ENCODE measurements around the gene FBXO30.

Gene FBXO30

DNA sequence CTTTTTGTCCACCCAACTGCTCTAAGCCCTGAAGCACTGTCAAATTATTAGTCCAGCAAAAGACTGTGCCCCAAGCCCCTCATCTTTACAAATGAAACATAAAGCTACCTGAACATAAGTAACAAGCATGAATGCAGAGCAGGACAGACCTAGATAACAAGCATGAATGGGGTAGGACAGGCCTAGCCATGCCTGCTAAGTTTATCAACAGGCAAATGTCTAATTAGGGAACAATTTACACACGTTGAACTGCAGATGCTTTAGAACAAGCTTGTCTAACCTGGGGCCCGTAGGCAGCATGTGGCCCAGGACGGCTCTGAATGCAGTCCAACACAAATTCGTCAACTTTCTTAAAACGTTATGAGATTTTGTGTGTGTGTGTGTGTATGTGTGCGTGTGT, 13.6 kb downstream of the FBXO30 start:
- ATAC-seq (ENCODE audit: insufficient read depth, low read depth), result no peak
- no peak for DNase-seq
- Histone ChIP-seq H3K27me3 (ENCODE audit: insufficient read depth, low read length, poor library complexity) (no peaks in the 10 kb centered on the region), H3K4me3 (ENCODE audit: low read depth in 1 of 2, low read length in 2 of 2) (no peak overlapping the region), H2AFZ (ENCODE audit: low read depth, low read length) (no peak overlapping the region), H3K36me3 (ENCODE audit: insufficient read depth, low read length) (peaks cover 52% of the 10 kb centered on the region), H3K9me3 (ENCODE audit: insufficient read depth, low read length, severe bottlenecking) (no peaks in the 10 kb centered on the region), H3K4me1 (ENCODE audit: insufficient read depth, low read length) (no peaks in the 10 kb centered on the region), H3K9ac (ENCODE audit: low read depth, low read length) (no peak overlapping the region), H3K79me2 (ENCODE audit: insufficient read depth, low read length) (peaks cover 41% of the 10 kb centered on the region), H3K27ac (ENCODE audit: low read length) (no peak overlapping the region), H3K4me2 (ENCODE audit: insufficient read depth, low read length) (no peak overlapping the region), H4K20me1 (ENCODE audit: insufficient read depth, low read length) (peaks cover 6% of the 10 kb centered on the region; the same call in 1 of the 2 replicates)
- no peak for TF ChIP-seq EZH2 (IDR thresholded peaks at IDR 0.05; ENCODE audit: borderline replicate concordance, low read depth, low read length, severe bottlenecking)
- TF ChIP-seq, protein P1, sequence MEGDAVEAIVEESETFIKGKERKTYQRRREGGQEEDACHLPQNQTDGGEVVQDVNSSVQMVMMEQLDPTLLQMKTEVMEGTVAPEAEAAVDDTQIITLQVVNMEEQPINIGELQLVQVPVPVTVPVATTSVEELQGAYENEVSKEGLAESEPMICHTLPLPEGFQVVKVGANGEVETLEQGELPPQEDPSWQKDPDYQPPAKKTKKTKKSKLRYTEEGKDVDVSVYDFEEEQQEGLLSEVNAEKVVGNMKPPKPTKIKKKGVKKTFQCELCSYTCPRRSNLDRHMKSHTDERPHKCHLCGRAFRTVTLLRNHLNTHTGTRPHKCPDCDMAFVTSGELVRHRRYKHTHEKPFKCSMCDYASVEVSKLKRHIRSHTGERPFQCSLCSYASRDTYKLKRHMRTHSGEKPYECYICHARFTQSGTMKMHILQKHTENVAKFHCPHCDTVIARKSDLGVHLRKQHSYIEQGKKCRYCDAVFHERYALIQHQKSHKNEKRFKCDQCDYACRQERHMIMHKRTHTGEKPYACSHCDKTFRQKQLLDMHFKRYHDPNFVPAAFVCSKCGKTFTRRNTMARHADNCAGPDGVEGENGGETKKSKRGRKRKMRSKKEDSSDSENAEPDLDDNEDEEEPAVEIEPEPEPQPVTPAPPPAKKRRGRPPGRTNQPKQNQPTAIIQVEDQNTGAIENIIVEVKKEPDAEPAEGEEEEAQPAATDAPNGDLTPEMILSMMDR (IDR thresholded peaks at IDR 0.05; ENCODE audit: borderline replicate concordance, extremely low read depth, low read length, poor library complexity, severe bottlenecking), result no peak

DNA sequence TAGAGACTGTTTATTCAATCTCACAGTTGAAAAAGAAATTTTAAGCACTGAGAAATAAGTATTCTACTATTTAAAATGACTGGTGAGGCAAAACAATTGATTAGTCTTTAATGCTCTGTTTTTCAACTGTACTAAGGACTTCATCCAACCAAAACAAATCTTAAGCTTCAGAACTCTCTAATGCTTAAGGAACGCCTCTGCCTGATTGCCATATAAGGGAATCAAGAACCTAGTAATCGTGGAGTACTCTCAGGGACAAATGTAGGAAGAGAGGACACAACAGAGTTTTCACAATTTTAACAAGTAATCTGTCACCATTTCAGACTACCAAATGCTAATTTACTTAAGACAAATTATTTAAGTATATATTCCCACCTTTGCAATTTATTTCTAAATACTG, 16.1 kb downstream of the FBXO30 start:
- DNase-seq (no peak), ATAC-seq (ENCODE audit: insufficient read depth, low read depth) (no peak)
- Histone ChIP-seq H3K4me3 (ENCODE audit: low read depth in 1 of 2, low read length in 2 of 2) (no peak overlapping the region), H3K4me1 (ENCODE audit: insufficient read depth, low read length) (no peaks in the 10 kb centered on the region), H3K9me3 (ENCODE audit: insufficient read depth, low read length, severe bottlenecking) (no peaks in the 10 kb centered on the region), H3K4me2 (ENCODE audit: insufficient read depth, low read length) (no peak overlapping the region), H2AFZ (ENCODE audit: low read depth, low read length) (no peak overlapping the region), H4K20me1 (ENCODE audit: insufficient read depth, low read length) (peaks cover 6% of the 10 kb centered on the region; the same call in 1 of the 2 replicates), H3K9ac (ENCODE audit: low read depth, low read length) (no peak overlapping the region), H3K27me3 (ENCODE audit: insufficient read depth, low read length, poor library complexity) (no peaks in the 10 kb centered on the region), H3K27ac (ENCODE audit: low read length) (no peak overlapping the region), H3K79me2 (ENCODE audit: insufficient read depth, low read length) (peaks cover 31% of the 10 kb centered on the region), H3K36me3 (ENCODE audit: insufficient read depth, low read length) (peaks cover 28% of the 10 kb centered on the region; the same call in 1 of the 2 replicates)
- no peak for TF ChIP-seq EZH2 (IDR thresholded peaks at IDR 0.05; ENCODE audit: borderline replicate concordance, low read depth, low read length, severe bottlenecking)
- TF ChIP-seq, protein P1 (IDR thresholded peaks at IDR 0.05; ENCODE audit: borderline replicate concordance, extremely low read depth, low read length, poor library complexity, severe bottlenecking), result no peak

DNA sequence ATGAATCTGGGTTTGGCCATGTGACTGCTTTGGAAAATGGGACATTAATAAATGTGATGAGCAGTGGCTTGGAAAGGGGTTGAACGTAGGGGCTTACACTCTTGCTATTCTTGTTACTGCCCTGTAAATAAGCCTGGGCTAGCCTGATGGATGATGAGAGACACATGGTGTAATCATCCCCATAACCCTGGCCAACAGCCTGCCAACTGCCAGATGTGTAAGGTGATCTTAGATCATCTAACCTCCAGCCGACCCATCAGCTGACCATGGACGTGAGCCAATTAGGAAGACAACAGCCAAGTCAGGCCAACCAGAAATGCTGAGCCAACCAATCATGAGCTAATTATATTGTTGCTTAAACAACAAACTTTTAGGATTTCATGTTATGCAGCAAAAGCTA, 25.2 kb downstream of the FBXO30 start:
- ATAC-seq (ENCODE audit: insufficient read depth, low read depth) (no peak), DNase-seq (no peak)
- Histone ChIP-seq H3K27ac (ENCODE audit: low read length) (no peak overlapping the region), H3K36me3 (ENCODE audit: insufficient read depth, low read length) (0 out of 2 replicates have a peak, but pooled peaks cover 6% of the 10 kb centered on the region), H3K4me2 (ENCODE audit: insufficient read depth, low read length) (no peak overlapping the region), H2AFZ (ENCODE audit: low read depth, low read length) (no peak overlapping the region), H3K79me2 (ENCODE audit: insufficient read depth, low read length) (no peaks in the 10 kb centered on the region), H3K9me3 (ENCODE audit: insufficient read depth, low read length, severe bottlenecking) (no peaks in the 10 kb centered on the region), H3K27me3 (ENCODE audit: insufficient read depth, low read length, poor library complexity) (no peaks in the 10 kb centered on the region), H3K4me3 (ENCODE audit: low read depth in 1 of 2, low read length in 2 of 2) (no peak overlapping the region), H3K4me1 (ENCODE audit: insufficient read depth, low read length) (peaks cover 3% of the 10 kb centered on the region), H4K20me1 (ENCODE audit: insufficient read depth, low read length) (no peaks in the 10 kb centered on the region), H3K9ac (ENCODE audit: low read depth, low read length) (no peak overlapping the region)
- TF ChIP-seq, protein P1 (IDR thresholded peaks at IDR 0.05; ENCODE audit: borderline replicate concordance, extremely low read depth, low read length, poor library complexity, severe bottlenecking), result no peak
- no peak for TF ChIP-seq EZH2 (IDR thresholded peaks at IDR 0.05; ENCODE audit: borderline replicate concordance, low read depth, low read length, severe bottlenecking)

DNA sequence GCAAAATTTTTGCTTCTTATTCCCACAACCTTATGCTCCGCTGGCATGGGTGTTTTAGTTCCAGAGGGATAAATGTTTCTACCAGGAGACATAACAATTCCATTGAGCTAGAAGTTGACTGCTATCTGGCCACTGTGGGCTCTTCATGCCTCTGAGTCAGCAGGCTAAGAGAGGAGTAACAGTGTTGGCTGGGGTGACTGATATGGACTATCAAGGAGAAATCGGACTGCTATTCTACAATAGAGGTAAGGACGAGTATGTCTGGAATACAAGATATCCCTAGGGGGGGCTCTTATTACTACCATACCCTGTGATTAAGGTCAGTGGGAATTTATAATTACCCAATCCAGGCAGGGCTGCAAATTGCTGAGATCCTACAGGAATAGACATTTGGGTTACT, 26.9 kb downstream of the FBXO30 start:
- Histone ChIP-seq H3K4me1 (ENCODE audit: insufficient read depth, low read length) (peaks cover 16% of the 10 kb centered on the region), H3K9me3 (ENCODE audit: insufficient read depth, low read length, severe bottlenecking) (no peaks in the 10 kb centered on the region), H3K4me2 (ENCODE audit: insufficient read depth, low read length) (no peak overlapping the region), H2AFZ (ENCODE audit: low read depth, low read length) (no peak overlapping the region), H3K36me3 (ENCODE audit: insufficient read depth, low read length) (0 out of 2 replicates have a peak, but pooled peaks cover 3% of the 10 kb centered on the region), H3K27ac (ENCODE audit: low read length) (no peak overlapping the region), H3K79me2 (ENCODE audit: insufficient read depth, low read length) (no peaks in the 10 kb centered on the region), H4K20me1 (ENCODE audit: insufficient read depth, low read length) (no peaks in the 10 kb centered on the region), H3K27me3 (ENCODE audit: insufficient read depth, low read length, poor library complexity) (no peaks in the 10 kb centered on the region), H3K9ac (ENCODE audit: low read depth, low read length) (no peak overlapping the region), H3K4me3 (ENCODE audit: low read depth in 1 of 2, low read length in 2 of 2) (no peak overlapping the region)
- no peak for DNase-seq
- no peak for TF ChIP-seq EZH2 (IDR thresholded peaks at IDR 0.05; ENCODE audit: borderline replicate concordance, low read depth, low read length, severe bottlenecking)
- TF ChIP-seq, protein P1 (IDR thresholded peaks at IDR 0.05; ENCODE audit: borderline replicate concordance, extremely low read depth, low read length, poor library complexity, severe bottlenecking), result no peak
- ATAC-seq (ENCODE audit: insufficient read depth, low read depth), result no peak
